Smooth muscle cell (in vitro differentiated cells): Measurements from ENCODE around the gene PSMD13. TPM values are rescaled to one million over a fixed set of nuclear protein-coding genes. Genes with fewer than 3 reads are reported as not detected.

Experiments used
- DNase-seq: peaks from one replicate; lab custom pipeline; 2025; ENCODE audit not compliant: unreplicated experiment; lab: John Stamatoyannopoulos, UW
- H2AFZ ChIP-seq: fragments of 200-600 bp; sonication (generic); 2 replicates; pipeline ENCODE4 v1.6.0; 2016; ENCODE audit warnings: antibody characterized with exemption, low read depth, mild to moderate bottlenecking
- H3F3A ChIP-seq: fragments of 200-600 bp; sonication (generic); 2 replicates; pipeline ENCODE4 v1.6.0; 2017; ENCODE audit warnings: antibody characterized with exemption, low read depth
- H3K27ac ChIP-seq: fragments of 200-600 bp; sonication (generic); 2 replicates; pipeline ENCODE4 v1.5.1; 2016; ENCODE audit warnings: low read depth, mild to moderate bottlenecking
- H3K27me3 ChIP-seq: fragments of 200-600 bp; sonication (generic); 2 replicates; pipeline ENCODE4 v1.6.1; 2016; ENCODE audit warnings: low read depth, mild to moderate bottlenecking
- H3K36me3 ChIP-seq: fragments of 200-600 bp; sonication (generic); 2 replicates; pipeline ENCODE4 v1.5.1; 2016; ENCODE audit warnings: low read depth
- H3K4me1 ChIP-seq: fragments of 200-600 bp; sonication (generic); 2 replicates; pipeline ENCODE4 v1.5.1; 2016; ENCODE audit warnings: low read depth
- H3K4me2 ChIP-seq: fragments of 200-600 bp; sonication (generic); 2 replicates; pipeline ENCODE4 v1.6.0; 2016; ENCODE audit warnings: mild to moderate bottlenecking
- H3K4me3 ChIP-seq: fragments of 200-600 bp; sonication (generic); 2 replicates; pipeline ENCODE4 v1.5.1; 2016; ENCODE audit warnings: mild to moderate bottlenecking
- H3K79me2 ChIP-seq: fragments of 200-600 bp; sonication (generic); 2 replicates; pipeline ENCODE4 v1.6.0; 2016; ENCODE audit warnings: low read depth, mild to moderate bottlenecking
- H3K9ac ChIP-seq: fragments of 200-600 bp; sonication (generic); 2 replicates; pipeline ENCODE4 v1.6.0; 2016; ENCODE audit warnings: low read depth
- H3K9me3 ChIP-seq: fragments of 200-600 bp; sonication (generic); replicated peaks from 2 replicates; pipeline ENCODE4 v1.5.1; 2016; ENCODE audit warnings: low read depth
- H4K20me1 ChIP-seq: fragments of 200-600 bp; sonication (generic); 2 replicates; pipeline ENCODE4 v1.6.0; 2016; ENCODE audit warnings: low read depth
- CTCF ChIP-seq: fragments of 200-600 bp; sonication (generic); IDR thresholded peaks from 2 replicates; pipeline ENCODE4 v1.5.1; 2017; ENCODE audit warnings: borderline replicate concordance, mild to moderate bottlenecking, antibody characterized with exemption; ENCODE audit not compliant: insufficient read depth, poor library complexity, severe bottlenecking
- WGBS: methylation state at CpG from one replicate; pipeline ENCODE4 v1.1.7; 2016; ENCODE audit warnings: low lambda C conversion rate; 5-methylcytosine and 5-hydroxymethylcytosine counted together
- polyA plus RNA-seq: library from polyadenylated mRNA; unstranded; fragments of >200 nt; fragmentation: Nextera tagmentation; extraction: Ambion mirVana; gene quantifications from 2 replicates; pipeline ENCODE4 v1.2.1, GENCODE V29; 2016
- total RNA-seq: library from RNA; depleted of rRNA; stranded (reverse); fragments of >200 nt; gene quantifications from 2 replicates; pipeline ENCODE4 v1.2.3, GENCODE V29; 2014

The PSMD13 gene
- total and polyA plus RNA-seq, 2 experiments from 2014 or later: 77.4 to 200 TPM

GRCh38 chr11:203056-203944, 33.5 kb upstream of the PSMD13 start:
- H3K9ac ChIP-seq: no peak overlapping the region

GRCh38 chr11:203945-204586, 32.7 kb upstream of the PSMD13 start:
- H3F3A ChIP-seq: peaks cover 8% of the 10 kb centered on the region
- no peak overlapping the region for H3K4me3 ChIP-seq
- no peak for TF ChIP-seq CTCF
- H3K27ac ChIP-seq: no peak overlapping the region
- peaks cover 53% of the 10 kb centered on the region for H3K79me2 ChIP-seq
- no peak for DNase-seq
- peaks cover 64% of the 10 kb centered on the region for H4K20me1 ChIP-seq
- peaks cover 6% of the 10 kb centered on the region for H3K4me1 ChIP-seq
- no peaks in the 10 kb centered on the region for H3K27me3 ChIP-seq
- H2AFZ ChIP-seq: no peak overlapping the region
- no peak overlapping the region for H3K4me2 ChIP-seq
- whole genome bisulfite sequencing: 100% methylated on average over 4 of the region's 4 CpGs
- no peak overlapping the region for H3K9ac ChIP-seq
- H3K9me3 ChIP-seq: no peaks in the 10 kb centered on the region
- no peaks in the 10 kb centered on the region for H3K36me3 ChIP-seq

More at GRCh38 chr11:203056-203944, 33.5 kb upstream of the PSMD13 start:
- Histone ChIP-seq H3K27ac (no peak overlapping the region), H3F3A (peaks cover 7% of the 10 kb centered on the region), H4K20me1 (peaks cover 71% of the 10 kb centered on the region), H3K4me1 (peaks cover 6% of the 10 kb centered on the region), H3K27me3 (no peaks in the 10 kb centered on the region), H2AFZ (no peak overlapping the region), H3K79me2 (peaks cover 46% of the 10 kb centered on the region), H3K4me2 (no peak overlapping the region), H3K9me3 (no peaks in the 10 kb centered on the region), H3K4me3 (no peak overlapping the region), H3K36me3 (no peaks in the 10 kb centered on the region)
- no peak for DNase-seq
- no peak for TF ChIP-seq CTCF
- 99% methylated on average over 7 of the region's 7 CpGs for WGBS

GRCh38 chr11:204587-205109, 32.1 kb upstream of the PSMD13 start:
- Histone ChIP-seq H3K36me3 (no peaks in the 10 kb centered on the region), H3K4me3 (no peak overlapping the region), H3K9me3 (no peaks in the 10 kb centered on the region), H3K4me2 (no peak overlapping the region), H3K9ac (no peak overlapping the region), H2AFZ (no peak overlapping the region), H3K27ac (no peak overlapping the region), H3F3A (peaks cover 8% of the 10 kb centered on the region), H4K20me1 (peaks cover 67% of the 10 kb centered on the region), H3K79me2 (peaks cover 59% of the 10 kb centered on the region), H3K27me3 (no peaks in the 10 kb centered on the region), H3K4me1 (peaks cover 10% of the 10 kb centered on the region)
- TF ChIP-seq CTCF: no peak
- 95% methylated on average over 12 of the region's 12 CpGs for WGBS
- no peak for DNase-seq
